WTC11 (cell line): Measurements from ENCODE around the gene SDHA. TPM values are rescaled to one million over a fixed set of nuclear protein-coding genes. Genes with fewer than 3 reads are reported as not detected.
"Not testable (repeated sequence)": the region's sequence is repeated elsewhere in the genome, so short reads cannot be mapped to it uniquely, and the experiment has no call there.

Experiments used
- ATAC-seq: fragments of 200-7000 bp; cut with Tn5 transposase; 2 replicates; pipeline ENCODE4 v1.10.0; 2021; ENCODE audit warnings: mild to moderate bottlenecking, moderate library complexity
- CTCF ChIA-PET: fragments of 300-600 bp; sonication (Branson Sonifier 250); formaldehyde crosslinking; loops from one replicate; lab custom pipeline; 2021; ENCODE audit warnings: antibody characterized with exemption; lab: Charles Lee
- POLR2A ChIA-PET: fragments of 350-600 bp; sonication (Branson Sonifier 250); formaldehyde crosslinking; loops from one replicate; lab custom pipeline; 2021; ENCODE audit warnings: antibody characterized with exemption; lab: Charles Lee
- DNase-seq: peaks from one replicate; pipeline ENCODE4 v3.0.0; 2021; ENCODE audit warnings: low spot score
- H3K27ac Mint-ChIP-seq: 2 replicates; pipeline ENCODE4 v1.8.0; 2021; ENCODE audit warnings: mixed read lengths
- H3K27me3 Mint-ChIP-seq: 2 replicates; pipeline ENCODE4 v1.8.0; 2021; ENCODE audit warnings: low read depth, mild to moderate bottlenecking, moderate library complexity, mixed read lengths
- H3K36me3 Mint-ChIP-seq: 2 replicates; pipeline ENCODE4 v1.8.0; 2021; ENCODE audit warnings: mixed read lengths
- H3K4me1 Mint-ChIP-seq: 2 replicates; pipeline ENCODE4 v1.8.0; 2022; ENCODE audit warnings: mixed read lengths
- H3K4me3 Mint-ChIP-seq: 2 replicates; pipeline ENCODE4 v1.8.0; 2021; ENCODE audit warnings: mild to moderate bottlenecking, moderate library complexity, mixed read lengths
- H3K9me3 Mint-ChIP-seq: 2 replicates; pipeline ENCODE4 v1.8.0; 2021; ENCODE audit warnings: mixed read lengths
- AR ChIP-seq: fragments of 250-450 bp; sonication (Bioruptor Pico); IDR thresholded peaks from 2 replicates; pipeline ENCODE4 v1.9.0; 2021; ENCODE audit warnings: mild to moderate bottlenecking
- GABPB1 ChIP-seq: sonication (generic); formaldehyde crosslinking; IDR thresholded peaks from 2 replicates; pipeline ENCODE4 v1.8.1; 2023; ENCODE audit warnings: mild to moderate bottlenecking, missing genetic modification reagents
- MXD4 ChIP-seq: fragments of 250-450 bp; sonication (Bioruptor Pico); IDR thresholded peaks from 2 replicates; pipeline ENCODE4 v1.8.0; 2021; ENCODE audit warnings: mild to moderate bottlenecking, moderate library complexity, borderline replicate concordance
- NR1H2 ChIP-seq: sonication (generic); formaldehyde crosslinking; IDR thresholded peaks from 2 replicates; pipeline ENCODE4 v1.9.0; 2021; ENCODE audit warnings: mild to moderate bottlenecking, moderate library complexity, missing genetic modification reagents
- RORB ChIP-seq: fragments of 250-450 bp; sonication (Bioruptor Pico); IDR thresholded peaks from 2 replicates; pipeline ENCODE4 v1.9.0; 2021; ENCODE audit warnings: mild to moderate bottlenecking
- ZNF219 ChIP-seq: sonication (generic); formaldehyde crosslinking; IDR thresholded peaks from 2 replicates; pipeline ENCODE4 v1.8.0; 2023; ENCODE audit warnings: missing genetic modification reagents, mild to moderate bottlenecking, borderline replicate concordance
- ZNF416 ChIP-seq: fragments of 250-450 bp; sonication (Bioruptor Pico); IDR thresholded peaks from 2 replicates; pipeline ENCODE4 v1.9.0; 2021; ENCODE audit warnings: mild to moderate bottlenecking, inconsistent platforms
- total RNA-seq: library from RNA; stranded (reverse); gene quantifications from 3 replicates; pipeline ENCODE4 v1.2.3, GENCODE V29; 2021
- TF ChIP-seq, protein P1 (sequence below): sonication (generic); formaldehyde crosslinking; IDR thresholded peaks from 2 replicates; pipeline ENCODE4 v1.8.1; 2023; ENCODE audit warnings: mild to moderate bottlenecking, missing genetic modification reagents
- TF ChIP-seq, protein P2 (sequence below): sonication (generic); formaldehyde crosslinking; IDR thresholded peaks from 2 replicates; pipeline ENCODE4 v1.8.1; 2023; ENCODE audit warnings: mild to moderate bottlenecking, missing genetic modification reagents, moderate library complexity
- TF ChIP-seq, protein P3 (sequence below): sonication (generic); formaldehyde crosslinking; IDR thresholded peaks from 2 replicates; pipeline ENCODE4 v1.8.0; 2022; ENCODE audit warnings: missing genetic modification reagents

The SDHA gene
- total RNA-seq, 1 experiment from 2014 or later = 145 TPM

DNA sequence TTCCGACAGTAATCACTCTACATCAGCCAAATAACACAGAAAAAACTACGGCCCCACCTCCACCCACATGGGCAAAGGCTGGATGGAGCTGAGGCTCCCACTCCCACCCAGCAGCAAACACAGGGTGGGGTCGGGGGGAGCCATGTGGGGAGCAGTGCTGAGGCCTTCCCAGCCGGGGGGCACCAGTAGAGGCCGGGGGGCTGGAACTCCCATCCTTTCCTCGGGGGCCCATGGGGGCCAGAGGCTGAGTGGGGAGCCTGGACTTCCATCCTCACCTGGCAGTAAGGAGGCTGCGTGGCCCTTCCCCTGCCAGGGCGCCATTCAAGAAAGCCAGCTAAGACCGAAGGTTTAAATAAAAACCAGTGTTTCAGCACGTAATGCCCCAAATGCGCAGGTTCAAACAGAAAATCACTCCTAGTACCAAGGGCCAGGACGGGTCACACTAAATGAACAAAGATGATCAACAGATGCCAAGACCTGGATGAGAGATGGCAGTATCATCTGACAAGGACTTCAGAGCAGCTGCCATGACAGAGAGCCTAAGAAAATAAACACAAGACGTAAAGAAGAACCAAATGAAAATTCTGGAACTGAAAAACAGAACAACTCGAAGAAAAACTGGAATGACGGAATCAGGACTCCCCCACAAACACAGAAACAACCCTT lies 9.5 kb upstream of the SDHA start:
- POLR2A ChIA-PET = no interaction called here

DNA sequence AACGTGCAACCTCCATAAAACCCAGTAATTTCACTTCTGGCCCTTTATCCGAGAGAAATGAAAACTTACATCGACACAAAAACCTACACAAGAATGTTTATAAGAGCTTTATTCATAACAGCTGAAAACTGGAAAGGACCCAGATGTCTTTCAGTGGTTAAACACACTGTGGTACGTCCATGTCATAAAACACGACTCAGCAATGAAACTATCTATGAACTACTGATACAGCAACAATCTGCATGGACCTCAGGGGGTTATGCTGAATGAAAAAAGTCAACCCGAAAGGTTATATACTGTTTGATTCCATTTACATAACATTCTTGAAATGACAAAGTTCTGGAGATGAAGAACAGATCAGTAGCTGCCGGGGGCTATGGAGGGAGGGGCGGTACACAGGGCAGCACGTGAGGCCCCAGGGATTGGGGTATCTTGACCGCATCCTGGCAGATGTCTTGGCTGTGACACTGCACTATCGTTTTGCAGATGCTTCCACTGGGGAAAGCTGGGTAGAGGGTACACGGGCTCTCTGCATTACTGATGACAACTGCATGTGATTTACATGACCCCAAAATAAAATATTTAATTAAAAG lies 4.2 kb upstream of the SDHA start:
- Mint-ChIP-seq H3K27ac (no peak overlapping the region), H3K36me3 (peaks cover 15% of the 10 kb centered on the region), H3K9me3 (no peaks in the 10 kb centered on the region), H3K27me3 (no peaks in the 10 kb centered on the region), H3K4me1 (peaks cover 7% of the 10 kb centered on the region), H3K4me3 (no peak overlapping the region)
- TF ChIP-seq GABPB1 (CRISPR knock-in tag) (no peak), MXD4 (no peak), ZNF219 (CRISPR knock-in tag) (no peak)
- TF ChIP-seq, protein P1, sequence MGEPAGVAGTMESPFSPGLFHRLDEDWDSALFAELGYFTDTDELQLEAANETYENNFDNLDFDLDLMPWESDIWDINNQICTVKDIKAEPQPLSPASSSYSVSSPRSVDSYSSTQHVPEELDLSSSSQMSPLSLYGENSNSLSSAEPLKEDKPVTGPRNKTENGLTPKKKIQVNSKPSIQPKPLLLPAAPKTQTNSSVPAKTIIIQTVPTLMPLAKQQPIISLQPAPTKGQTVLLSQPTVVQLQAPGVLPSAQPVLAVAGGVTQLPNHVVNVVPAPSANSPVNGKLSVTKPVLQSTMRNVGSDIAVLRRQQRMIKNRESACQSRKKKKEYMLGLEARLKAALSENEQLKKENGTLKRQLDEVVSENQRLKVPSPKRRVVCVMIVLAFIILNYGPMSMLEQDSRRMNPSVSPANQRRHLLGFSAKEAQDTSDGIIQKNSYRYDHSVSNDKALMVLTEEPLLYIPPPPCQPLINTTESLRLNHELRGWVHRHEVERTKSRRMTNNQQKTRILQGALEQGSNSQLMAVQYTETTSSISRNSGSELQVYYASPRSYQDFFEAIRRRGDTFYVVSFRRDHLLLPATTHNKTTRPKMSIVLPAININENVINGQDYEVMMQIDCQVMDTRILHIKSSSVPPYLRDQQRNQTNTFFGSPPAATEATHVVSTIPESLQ (CRISPR knock-in tag) = no peak
- no peak for DNase-seq
- no peak for ATAC-seq
- CTCF ChIA-PET = no interaction called here
- POLR2A ChIA-PET = no interaction called here

More for the DNA sequence above, 9.5 kb upstream of the SDHA start:
- peak overlapping the region; percentile 54; the same call in 1 of the 2 replicates for H3K27ac Mint-ChIP-seq
- H3K4me3 Mint-ChIP-seq = no peak overlapping the region
- DNase-seq (no peak), ATAC-seq (no peak)
- H3K9me3 Mint-ChIP-seq = no peaks in the 10 kb centered on the region
- H3K27me3 Mint-ChIP-seq = no peaks in the 10 kb centered on the region
- H3K4me1 Mint-ChIP-seq = peaks cover 8% of the 10 kb centered on the region
- CTCF ChIA-PET = interaction anchor here (1.3 to 2.4 kb wide), 2 partner anchors 12 to 20 kb away, joined by 3 to 14 read pairs; no protein-coding TSS in a partner anchor
- peaks cover 21% of the 10 kb centered on the region for H3K36me3 Mint-ChIP-seq
- TF ChIP-seq, protein P2, sequence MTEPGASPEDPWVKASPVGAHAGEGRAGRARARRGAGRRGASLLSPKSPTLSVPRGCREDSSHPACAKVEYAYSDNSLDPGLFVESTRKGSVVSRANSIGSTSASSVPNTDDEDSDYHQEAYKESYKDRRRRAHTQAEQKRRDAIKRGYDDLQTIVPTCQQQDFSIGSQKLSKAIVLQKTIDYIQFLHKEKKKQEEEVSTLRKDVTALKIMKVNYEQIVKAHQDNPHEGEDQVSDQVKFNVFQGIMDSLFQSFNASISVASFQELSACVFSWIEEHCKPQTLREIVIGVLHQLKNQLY (CRISPR knock-in tag) = no peak
- TF ChIP-seq, protein P3, sequence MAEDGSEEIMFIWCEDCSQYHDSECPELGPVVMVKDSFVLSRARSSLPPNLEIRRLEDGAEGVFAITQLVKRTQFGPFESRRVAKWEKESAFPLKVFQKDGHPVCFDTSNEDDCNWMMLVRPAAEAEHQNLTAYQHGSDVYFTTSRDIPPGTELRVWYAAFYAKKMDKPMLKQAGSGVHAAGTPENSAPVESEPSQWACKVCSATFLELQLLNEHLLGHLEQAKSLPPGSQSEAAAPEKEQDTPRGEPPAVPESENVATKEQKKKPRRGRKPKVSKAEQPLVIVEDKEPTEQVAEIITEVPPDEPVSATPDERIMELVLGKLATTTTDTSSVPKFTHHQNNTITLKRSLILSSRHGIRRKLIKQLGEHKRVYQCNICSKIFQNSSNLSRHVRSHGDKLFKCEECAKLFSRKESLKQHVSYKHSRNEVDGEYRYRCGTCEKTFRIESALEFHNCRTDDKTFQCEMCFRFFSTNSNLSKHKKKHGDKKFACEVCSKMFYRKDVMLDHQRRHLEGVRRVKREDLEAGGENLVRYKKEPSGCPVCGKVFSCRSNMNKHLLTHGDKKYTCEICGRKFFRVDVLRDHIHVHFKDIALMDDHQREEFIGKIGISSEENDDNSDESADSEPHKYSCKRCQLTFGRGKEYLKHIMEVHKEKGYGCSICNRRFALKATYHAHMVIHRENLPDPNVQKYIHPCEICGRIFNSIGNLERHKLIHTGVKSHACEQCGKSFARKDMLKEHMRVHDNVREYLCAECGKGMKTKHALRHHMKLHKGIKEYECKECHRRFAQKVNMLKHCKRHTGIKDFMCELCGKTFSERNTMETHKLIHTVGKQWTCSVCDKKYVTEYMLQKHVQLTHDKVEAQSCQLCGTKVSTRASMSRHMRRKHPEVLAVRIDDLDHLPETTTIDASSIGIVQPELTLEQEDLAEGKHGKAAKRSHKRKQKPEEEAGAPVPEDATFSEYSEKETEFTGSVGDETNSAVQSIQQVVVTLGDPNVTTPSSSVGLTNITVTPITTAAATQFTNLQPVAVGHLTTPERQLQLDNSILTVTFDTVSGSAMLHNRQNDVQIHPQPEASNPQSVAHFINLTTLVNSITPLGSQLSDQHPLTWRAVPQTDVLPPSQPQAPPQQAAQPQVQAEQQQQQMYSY (CRISPR knock-in tag) = no peak
- TF ChIP-seq AR (CRISPR knock-in tag) (no peak), RORB (CRISPR knock-in tag) (no peak), ZNF416 (CRISPR knock-in tag) (no peak), NR1H2 (CRISPR knock-in tag) (no peak)

DNA sequence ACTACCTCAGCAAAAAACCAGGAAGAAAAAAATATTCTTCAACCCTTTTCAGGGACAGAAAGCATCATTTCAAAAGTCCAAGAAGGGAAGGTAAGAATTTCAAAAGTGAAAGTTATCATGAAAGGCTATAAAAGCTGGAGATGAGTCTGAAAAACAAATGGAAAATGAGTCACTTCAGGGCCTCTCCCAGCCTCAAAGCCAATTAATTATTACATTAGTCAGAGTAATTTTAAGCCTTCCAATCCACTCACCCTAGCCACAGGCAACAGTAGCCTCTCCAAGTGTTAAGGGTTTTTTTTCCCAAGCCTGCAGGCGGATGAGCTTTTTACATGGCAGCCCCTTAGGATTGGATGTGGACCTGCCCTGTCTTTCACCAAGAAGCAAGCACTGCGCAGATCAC lies 2.9 kb upstream of the SDHA start:
- DNase-seq, POLR2A ChIA-PET, ATAC-seq, H3K4me3 Mint-ChIP-seq, H3K27me3 Mint-ChIP-seq, H3K9me3 Mint-ChIP-seq, CTCF ChIA-PET: not testable (repeated sequence)
- peaks cover 15% of the 10 kb centered on the region for H3K36me3 Mint-ChIP-seq
- H3K27ac Mint-ChIP-seq = peak overlapping the region; percentile 60; the same call in 1 of the 2 replicates
- peaks cover 17% of the 10 kb centered on the region for H3K4me1 Mint-ChIP-seq

- H3K9me3 Mint-ChIP-seq, H3K4me3 Mint-ChIP-seq, DNase-seq, POLR2A ChIA-PET, ATAC-seq, CTCF ChIA-PET, H3K27ac Mint-ChIP-seq, H3K27me3 Mint-ChIP-seq: not testable (repeated sequence)
- Mint-ChIP-seq H3K36me3 (peaks cover 15% of the 10 kb centered on the region), H3K4me1 (peaks cover 24% of the 10 kb centered on the region)
Measured at GRCh38 chr5:216076-216475, 2.0 kb upstream of the SDHA start.
